HG02588 (cell line): ENCODE results near the gene EDEM3.

ENCODE experiments used
- ATAC-seq: cut with Tn5 transposase; IDR thresholded peaks from one replicate; pipeline ENCODE4 v1.9.1; 2021; ENCODE audit warnings: mild to moderate bottlenecking, moderate library complexity; ENCODE audit not compliant: unreplicated experiment

EDEM3 gene

DNA sequence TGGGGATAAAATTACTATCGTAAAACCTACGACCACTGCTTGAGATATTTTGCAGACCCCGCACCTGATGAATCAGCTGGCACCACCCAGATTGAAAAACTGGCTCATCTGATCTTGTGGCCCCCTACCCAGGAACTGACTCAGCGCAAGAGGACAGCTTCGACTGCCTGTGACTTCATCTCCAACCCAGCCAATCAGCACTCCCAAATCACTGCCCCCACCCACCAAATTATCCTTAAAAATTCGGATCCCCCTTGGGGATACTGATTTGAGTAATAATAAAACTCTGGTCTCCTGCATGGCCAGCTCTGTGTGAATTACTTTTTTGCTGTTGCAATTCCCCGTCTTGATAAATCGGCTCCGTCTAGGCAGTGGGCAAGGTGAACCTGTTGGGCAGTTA, 81.4 kb downstream of the EDEM3 start:
- no peak for ATAC-seq

DNA sequence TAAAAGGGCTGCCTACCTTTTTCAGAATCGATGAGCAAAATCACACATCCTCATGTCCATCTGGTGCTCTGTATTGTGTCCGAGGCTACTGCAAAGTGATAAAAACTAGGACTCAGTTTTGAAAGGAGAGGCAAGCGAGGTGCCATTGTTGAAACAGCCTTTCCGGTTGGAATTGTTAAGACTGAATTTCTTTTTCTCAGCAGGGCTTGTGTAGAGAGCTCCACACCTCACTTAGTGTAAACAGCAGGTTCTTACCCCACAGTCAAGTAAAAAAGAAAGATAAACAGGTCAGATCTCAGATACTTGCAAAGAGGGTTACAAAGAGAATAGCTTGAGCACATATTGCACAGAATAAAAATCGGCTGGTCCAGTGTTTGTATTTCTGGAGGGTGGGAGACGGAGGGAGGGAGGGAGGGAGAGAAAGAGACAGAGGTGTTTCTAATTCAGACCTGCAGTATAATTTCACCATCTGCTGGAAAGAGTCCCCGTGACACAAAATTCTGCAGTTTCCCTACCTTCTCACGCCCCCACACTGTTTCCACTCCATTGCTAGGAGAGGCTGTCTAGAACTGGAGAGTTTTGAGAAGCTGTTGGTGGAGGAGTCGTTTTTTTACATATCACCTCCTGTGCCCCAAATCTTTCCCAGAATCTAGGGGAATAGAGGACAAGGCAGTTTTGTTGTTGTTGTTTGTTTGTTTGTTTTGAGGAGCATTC, 82.5 kb downstream of the EDEM3 start:
- no peak for ATAC-seq

DNA sequence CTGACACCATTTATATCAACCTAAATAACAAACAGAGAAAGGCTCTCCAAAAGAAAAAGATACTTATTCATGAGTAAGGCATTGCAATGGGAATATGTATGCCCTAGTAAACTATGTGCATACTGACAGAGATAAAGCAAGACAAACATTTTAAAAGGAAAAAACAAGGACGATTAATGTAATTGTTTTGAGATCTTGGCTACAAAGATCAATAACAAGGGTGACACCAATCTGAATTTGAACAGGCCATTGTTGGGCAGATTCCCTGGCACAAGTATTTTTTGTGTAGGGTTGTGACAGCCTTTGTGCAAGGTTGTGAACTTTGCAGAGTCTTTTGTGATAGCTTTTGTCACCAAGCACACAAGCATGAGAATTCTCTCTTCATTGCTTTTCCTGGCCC, 85.3 kb downstream of the EDEM3 start:
- no peak for ATAC-seq

DNA sequence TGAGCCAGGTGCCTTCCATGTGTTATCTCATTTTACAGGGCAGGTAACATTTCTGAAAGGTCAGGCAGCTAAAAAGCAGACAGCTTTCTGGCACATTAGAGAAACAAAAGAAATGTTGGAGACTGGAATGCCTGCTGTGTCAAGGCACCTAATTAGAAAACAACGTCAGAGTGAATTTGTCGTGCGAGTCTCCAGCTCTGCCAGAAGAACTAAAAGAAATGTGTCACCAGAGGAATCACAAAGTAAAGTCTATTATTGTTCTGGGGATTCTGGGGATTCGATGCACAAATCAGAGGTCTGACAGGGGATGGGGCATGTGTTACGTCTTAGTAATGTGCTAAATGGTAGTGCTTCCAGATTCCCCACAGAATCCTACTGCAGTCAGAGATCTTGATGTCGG, 89.3 kb downstream of the EDEM3 start:
- no peak for ATAC-seq

DNA sequence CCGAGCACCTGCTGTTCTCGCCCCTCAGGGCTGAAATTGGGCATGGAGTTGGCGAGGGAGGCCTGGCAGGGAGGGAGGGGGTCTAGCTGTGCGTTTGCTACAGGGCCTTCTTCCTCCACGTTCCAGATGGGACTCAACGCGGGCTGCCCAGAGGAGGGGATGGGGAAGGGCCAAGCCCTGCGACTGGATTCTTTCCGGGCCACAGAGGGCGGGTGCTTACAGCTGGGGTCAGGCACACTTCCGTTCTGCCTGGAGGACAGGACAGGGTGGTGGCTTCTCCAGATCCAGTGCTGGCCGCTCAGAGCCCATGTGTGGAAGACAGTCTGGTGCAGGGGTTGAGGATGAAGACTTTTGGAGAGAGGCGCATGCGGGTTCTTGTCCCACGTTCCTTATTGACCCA, 90.0 kb downstream of the EDEM3 start:
- ATAC-seq, result no peak

DNA sequence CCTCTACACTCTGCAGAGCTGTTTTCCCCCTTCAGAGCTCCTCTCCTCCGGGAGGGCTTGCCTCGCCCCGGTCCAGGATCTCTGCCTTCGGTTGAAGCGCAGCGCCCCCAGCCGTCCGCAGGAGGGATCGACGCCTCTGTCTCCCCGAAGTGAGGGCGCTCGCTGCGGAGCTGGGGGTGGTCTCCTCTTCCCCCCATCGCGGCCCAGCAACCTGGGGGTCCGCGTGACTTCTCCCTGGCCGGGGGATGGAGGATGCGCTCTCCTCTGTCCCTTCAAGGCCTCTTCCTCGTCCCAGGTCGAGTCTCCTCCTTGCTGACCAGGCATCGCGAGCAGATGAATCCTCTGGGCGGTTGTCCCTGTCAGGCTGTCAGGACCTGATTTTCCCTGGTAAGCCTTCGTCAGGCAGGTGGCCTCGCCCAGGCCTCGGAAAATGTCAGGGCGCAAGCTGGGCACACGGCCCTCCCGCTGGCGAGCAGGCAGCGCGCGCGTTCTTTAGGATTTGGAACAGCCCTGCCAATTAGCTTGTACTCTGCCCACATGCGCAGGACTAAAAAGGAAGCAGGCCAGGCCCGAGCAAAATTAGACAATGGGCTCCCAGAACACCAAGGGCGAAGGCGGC, 90.5 kb downstream of the EDEM3 start:
- ATAC-seq, result no peak

DNA sequence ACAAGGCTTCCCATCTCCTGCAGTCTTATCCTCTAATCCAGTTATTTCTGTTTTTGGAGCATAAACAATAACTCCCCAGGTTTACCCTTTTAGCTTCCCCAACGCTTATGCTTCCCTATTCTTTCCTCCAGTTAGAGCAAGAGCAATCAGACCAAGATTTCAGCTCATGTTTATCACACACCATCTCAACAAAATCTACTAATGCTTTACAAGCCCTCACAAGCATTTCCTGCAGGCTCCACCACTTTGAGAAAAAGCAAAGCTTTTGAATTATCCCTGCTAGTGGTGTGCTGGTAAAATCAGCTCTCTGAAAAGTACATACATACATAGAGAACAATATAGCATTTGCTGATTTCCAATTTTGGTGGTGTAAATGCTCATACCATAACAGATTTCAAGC, 92.9 kb downstream of the EDEM3 start:
- no peak for ATAC-seq

DNA sequence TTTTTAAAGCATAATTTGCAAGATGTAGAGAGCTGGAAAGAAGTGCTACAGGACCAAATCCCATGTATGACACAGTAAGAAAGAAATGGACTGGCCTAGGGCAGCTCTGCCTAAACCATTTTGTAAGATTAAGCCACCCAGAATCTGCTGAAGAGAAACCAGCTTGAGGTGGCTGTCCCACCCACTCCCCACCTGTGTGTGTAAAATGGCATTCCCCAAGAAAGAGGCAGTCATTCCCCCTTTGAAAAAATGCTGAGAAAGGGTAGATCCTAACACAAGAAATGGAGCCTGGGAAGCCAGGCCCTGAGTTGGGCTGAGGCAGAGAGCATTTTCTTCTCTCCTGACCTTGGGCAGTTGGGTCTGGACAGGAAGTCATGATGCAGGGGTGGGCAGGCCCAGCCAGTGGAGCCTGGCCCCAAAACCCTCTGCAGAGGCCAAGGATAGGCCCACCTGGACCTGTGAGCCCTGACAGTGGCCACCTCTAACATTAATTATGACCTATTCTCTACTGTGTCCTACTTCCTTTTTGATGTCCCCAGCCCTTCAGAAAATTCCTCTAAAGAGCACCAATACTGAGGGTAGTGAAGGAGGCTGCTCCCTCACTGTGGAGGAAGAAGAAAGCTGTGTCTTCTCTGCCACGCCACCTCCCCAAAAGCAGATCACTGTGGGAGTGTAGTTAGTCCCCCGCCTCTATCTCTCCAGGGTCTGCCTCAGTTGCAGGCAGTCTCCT, 94.0 kb downstream of the EDEM3 start:
- no peak for ATAC-seq

DNA sequence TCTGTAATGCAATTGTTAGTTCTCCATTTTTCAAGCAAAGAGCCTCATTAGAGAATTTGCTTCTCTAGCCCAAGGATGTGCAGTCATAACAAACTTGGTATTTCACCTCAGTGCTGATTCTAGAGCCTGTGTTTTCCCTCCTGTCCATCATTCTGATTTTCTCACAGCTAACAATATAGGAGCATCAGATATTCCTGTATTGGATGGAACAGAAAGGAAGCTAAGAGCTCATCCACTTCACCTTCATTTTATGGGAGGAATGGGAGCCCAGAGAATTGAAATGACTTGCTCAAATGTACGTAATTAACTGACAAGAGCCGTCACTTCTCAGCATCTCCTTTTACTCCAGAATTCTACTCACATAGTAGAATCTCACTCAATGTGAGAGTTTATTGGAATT, 96.6 kb downstream of the EDEM3 start:
- no peak for ATAC-seq

DNA sequence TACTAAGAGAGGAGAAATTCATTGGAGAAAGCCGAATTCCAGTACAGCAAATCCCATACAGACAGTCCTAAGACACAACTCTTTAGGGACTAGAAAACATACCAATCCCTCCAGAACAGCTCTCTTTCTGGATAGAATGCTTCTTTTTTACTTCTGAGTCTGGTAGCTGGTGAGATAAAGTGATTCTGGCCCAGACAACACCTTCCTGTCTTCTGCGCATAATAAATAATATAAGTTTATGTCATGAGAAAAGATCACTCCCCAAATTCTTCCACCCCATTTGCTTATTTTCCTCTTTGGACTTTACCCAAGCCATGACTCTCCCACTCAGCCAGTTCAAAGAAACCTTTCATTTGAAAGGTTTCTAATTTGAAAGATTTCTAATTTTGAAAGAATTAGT, 98.4 kb downstream of the EDEM3 start:
- ATAC-seq, result no peak

DNA sequence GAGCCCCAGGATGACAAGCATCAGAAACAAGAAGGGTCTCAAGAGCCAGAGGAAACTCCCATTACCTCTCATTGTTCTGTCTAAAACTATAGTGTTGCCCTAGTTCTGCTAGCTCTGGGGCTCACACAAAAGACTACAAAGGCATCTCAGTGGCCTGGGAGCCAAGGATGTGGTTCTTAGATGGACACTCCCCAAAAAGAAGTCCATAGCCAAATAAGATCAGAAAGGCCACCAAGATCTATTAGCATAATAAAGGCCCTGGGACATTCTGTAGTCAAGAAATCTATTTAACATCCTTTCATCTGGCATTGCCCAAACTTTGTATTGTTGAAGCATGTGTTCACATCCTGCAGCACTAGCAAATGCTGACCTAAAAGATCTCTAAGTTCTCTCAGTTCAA, 99.5 kb downstream of the EDEM3 start:
- no peak for ATAC-seq

DNA sequence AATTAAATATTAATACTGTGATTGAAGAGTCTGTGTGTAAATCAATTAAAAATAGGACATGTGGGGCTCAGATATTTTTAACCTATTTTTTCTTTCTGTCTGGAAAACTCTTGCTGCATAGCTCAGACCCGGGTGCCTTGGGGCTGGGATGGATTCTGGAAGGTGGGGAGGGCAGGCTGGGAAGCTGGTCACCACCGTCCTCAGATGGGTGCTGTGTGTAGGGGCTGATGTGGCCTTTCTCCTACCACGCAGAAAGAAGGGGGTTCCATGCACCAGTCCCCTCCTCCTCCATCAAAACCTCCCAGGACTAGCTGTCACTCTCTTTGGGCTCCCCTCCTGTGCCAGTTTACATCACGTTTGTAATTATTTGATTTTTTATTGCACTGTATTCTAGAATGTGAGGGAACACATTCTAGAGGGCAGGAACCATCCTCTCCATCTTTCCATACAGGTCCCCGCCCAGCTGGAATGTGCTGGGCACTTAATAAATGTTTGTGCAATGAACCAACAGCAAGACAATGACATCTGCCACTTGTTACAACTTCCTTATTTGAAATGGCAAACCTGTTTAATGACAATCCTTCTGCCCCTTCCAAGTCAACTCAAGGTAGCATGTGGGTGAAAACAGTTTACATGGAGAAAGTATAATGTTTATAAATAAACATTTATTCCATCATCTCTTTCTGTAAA, 104.3 kb downstream of the EDEM3 start:
- ATAC-seq, result no peak

DNA sequence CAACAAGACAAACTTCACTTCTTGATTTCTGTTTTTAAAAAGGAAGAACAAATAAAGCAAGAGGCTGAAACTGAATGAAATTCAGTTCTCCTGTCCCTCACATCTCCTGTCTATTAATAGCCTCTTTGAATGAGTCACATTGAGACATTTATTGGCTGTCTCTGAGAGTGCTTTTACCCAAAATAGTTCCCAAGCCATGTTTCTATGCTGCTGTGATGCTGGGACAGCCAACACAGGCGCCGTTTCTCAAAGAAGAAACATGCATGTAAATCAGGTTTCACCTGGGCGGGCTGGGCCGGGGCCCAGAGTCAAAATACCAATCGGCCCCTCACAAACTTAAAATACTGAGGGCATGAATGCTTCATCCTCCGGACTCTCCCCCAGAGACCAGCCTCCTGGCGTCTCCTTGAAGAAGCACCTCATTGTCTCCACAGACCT, 105.2 kb downstream of the EDEM3 start:
- peak; percentile 95 for ATAC-seq

DNA sequence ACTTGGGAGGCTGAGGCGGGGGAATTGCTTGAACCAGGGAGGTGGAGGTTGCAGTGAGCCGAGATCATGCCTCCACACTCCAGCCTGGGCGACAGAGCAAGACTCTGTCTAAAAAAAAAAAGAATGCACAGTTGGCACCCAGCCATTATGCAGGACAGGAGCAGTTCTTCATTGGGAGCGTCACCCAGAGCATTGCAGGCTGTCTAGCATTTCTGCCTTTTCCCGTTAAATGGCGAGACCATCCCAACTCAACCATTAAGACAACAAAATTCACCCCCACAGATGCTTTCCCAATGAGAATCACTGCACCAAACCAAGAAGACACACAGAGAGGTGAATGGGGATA, 105.8 kb downstream of the EDEM3 start:
- no peak for ATAC-seq

DNA sequence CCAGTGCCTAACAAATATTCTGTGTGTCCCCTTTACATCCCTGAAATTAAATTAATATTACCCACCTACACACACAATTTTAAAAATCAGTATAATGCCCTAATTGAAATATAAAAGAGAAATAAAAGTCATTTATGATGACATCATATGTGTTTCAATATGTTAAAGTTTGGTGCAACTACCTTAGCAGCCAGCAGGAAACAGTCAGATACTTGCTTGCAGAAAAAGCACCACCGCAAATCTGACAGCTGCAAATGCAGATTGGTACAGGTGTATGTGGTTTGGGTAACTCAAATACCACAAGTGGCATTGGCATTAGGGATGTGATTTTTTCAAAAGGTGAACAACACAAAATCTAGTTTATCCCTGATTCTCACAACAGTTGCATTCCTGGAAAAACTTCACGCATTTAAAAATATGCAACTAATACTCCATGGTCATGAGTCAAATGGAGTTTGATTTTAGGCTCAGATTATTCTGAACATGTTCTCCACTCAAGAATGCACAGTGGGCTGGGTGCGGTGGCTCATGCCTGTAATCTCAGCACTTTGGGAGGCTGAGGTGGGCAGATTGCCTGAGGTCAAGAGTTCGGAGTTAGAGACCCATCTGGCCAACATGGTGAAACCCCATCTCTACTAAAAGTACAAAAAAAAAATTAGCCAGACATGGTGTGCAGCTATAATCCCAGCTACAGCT, 106.3 kb downstream of the EDEM3 start:
- ATAC-seq, result no peak

DNA sequence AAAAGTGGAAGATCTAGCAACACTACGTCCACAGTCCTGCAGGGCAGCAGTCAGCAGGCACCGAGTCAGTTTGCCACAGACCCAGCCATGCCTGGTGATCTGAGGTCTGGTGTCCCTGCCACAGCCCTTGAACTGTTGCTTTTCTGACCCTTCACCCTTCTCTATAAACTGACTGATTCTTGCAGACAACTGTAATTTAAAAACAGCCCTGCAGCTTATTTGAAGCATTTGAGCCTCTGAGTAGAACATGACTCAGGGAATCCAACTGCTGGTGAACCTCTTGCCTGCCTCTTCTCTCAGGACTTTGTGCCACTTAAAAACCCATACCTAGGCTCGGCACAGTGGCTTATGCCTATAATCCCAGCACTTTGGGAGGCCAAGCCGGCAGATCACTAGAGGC, 107.2 kb downstream of the EDEM3 start:
- ATAC-seq, result no peak

DNA sequence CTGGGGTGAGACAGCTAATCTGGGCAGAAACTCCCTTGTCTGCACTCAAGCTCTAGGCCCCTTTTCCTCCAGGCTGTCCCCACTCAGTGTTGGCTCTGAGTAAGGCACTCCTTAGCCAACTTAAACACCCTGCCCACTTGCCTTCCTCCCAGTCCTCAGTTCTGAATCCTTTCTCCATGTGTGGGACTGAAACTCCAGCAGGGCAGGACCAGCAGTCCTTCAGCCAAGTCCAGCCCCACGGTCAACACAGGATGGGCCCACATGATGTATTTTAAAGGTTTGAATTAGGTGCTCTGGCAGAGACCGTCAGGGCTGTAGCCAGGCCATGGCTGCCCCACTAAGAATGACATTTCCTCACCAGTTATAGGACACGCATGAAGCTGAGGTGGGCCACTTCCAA, 107.8 kb downstream of the EDEM3 start:
- ATAC-seq, result no peak

DNA sequence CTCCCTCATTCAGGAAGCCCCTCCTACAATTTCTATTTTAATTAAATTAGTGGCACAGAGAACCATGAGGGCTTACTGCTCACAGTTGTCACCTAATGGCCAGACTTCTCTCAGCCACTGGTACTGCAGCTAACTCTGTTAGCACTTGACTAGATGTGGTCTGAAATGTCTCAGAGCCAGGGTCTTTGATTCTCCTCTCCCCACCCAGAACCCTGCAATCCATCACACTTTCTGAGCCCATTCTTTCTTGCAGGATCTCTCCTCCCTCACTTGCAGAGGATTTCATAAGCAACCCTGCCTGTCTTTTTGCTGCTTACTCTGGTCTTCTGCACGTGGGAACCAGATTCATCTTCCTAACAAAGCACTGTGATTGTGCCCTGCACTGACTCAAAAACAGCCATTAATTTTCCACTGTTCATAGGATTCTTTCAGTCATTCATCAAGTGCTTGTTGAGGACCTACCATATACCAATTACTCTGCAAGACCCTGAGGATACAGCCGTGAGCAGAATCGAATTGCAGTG, 108.4 kb downstream of the EDEM3 start:
- ATAC-seq, result no peak

DNA sequence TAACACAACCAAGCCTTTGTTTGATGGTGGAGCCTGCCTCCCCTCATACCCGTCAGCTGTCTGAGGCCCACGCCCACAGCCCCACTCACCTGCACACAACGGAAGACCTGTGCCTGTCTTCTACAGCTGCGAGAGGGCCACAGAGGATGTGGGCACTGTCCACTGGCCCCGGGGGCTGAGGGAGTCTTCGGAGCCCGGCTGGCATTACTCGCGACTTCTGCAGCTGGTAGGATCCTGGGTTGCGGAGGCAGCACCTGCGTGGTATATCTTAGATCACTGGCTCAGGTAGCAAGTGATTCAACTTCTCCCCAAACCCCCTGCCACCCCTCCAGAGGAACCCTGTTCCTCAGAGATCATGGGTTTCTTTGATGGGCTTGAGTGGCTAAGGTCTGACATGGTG, 109.9 kb downstream of the EDEM3 start:
- ATAC-seq, result no peak

DNA sequence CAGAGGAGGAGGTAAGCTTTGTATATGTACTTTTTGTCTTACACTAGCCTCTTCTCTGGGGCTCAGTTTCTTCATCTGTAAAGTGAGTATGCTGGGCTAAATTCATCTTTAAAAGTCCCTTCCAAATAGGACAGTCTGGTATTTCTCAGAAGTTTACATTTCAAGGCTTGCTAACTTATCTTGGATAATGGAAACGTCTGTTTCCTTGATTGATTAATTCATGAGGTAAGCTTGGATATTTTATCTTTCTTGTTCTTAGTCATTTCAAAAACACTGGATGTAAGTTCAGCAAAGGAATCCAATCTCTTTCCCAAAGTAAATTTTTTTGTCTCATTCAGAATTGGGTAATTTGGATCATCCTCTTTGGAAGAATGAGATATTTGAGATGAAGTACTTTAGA, 111.0 kb downstream of the EDEM3 start:
- no peak for ATAC-seq

DNA sequence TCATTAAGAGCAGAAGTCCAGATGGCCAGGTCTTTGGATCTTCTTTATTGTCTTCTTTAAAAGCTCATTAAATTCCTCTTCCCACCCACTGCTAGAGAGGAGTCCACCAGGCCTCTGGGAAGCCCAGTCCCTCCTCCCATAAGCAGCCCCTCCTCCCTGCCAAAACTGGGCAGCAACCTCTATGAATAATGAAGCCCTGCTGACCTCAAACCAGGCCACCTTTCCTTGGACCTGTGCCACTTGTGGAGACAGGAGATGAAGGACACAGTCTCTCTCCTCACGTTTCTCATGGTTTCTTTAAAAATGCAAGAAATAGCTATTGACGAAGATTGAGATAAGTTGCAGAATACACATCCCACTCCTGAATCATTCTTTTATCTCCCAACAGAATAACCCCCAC, 112.8 kb downstream of the EDEM3 start:
- ATAC-seq, result no peak
